HCT116 (cell line): ENCODE data around the gene QKI. TPM values are rescaled to one million over a fixed set of nuclear protein-coding genes. Genes with fewer than 3 reads are reported as not detected.

ENCODE experiments used
- ATAC-seq: fragments of 200-7000 bp; cut with Tn5 transposase; 2 replicates; pipeline ENCODE4 v1.9.1; 2020; ENCODE audit warnings: mild to moderate bottlenecking, moderate library complexity
- BruUV-seq: library from RNA; stranded (reverse); fragments of 400-500 nt; replicated peaks from 2 replicates; lab custom pipeline; 2021; lab: Mats Ljungman, UMichigan
- CTCF ChIA-PET: fragments of 300-600 bp; sonication (Branson Sonifier 250); formaldehyde crosslinking; loops from one replicate; lab custom pipeline; 2021; ENCODE audit warnings: antibody characterized with exemption; lab: Charles Lee
- POLR2A ChIA-PET: fragments of 300-600, 350-600 bp; sonication (Branson Sonifier 250); formaldehyde crosslinking; loops from one replicate; lab custom pipeline; 2021; ENCODE audit warnings: antibody characterized with exemption; lab: Charles Lee
- RAD21 ChIA-PET, 2 experiments: fragments of 300-600 bp; sonication (Branson Sonifier 250); formaldehyde crosslinking; loops; one replicate each; lab custom pipeline; 2023; ENCODE audit warnings: low total read pairs in 2 of 2; ENCODE audit not compliant: uncharacterized antibody in 2 of 2, unreplicated experiment in 2 of 2, low non-redundant PET in 1 of 2; lab: Charles Lee
- DNase-seq: peaks from one replicate; pipeline ENCODE4 v3.0.0-alpha.2; 2010; ENCODE audit warnings: low read depth, low spot score
- H2AFZ ChIP-seq: fragments of 200-600 bp; shearing (Covaris generic), sonication (generic); 2 replicates; pipeline ENCODE4 v1.6.1; 2017; ENCODE audit warnings: low read depth, mixed run types, mixed read lengths, antibody characterized with exemption, low read length; ENCODE audit not compliant: poor library complexity, severe bottlenecking
- H3K27ac ChIP-seq: 2 replicates; pipeline ENCODE4 v1.5.1; 2012; ENCODE audit warnings: low read depth, low read length
- H3K27me3 ChIP-seq: fragments of 200-600 bp; sonication (generic); 2 replicates; pipeline ENCODE4 v1.6.1; 2016; ENCODE audit warnings: mixed run types, low read length, mixed read lengths; ENCODE audit not compliant: insufficient read depth
- H3K36me3 ChIP-seq, 2 experiments: fragments of 200-500 bp in 1 of 2; fragments of 200-600 bp in 1 of 2; sonication (Bioruptor generic) in 1 of 2; sonication (generic) in 1 of 2; 2 replicates each; pipeline versions ENCODE4 v1.5.1 to v1.6.1; 2014 to 2016; ENCODE audit warnings: low read length in 2 of 2, inconsistent platforms in 1 of 2, mixed read lengths in 1 of 2, mixed run types in 1 of 2; ENCODE audit not compliant: insufficient read depth in 2 of 2, control insufficient read depth in 1 of 2
- H3K4me1 ChIP-seq, 2 experiments: fragments of 200-600 bp in 1 of 2; sonication (generic) in 1 of 2; 2 replicates each; pipeline versions ENCODE4 v1.5.1 to v1.6.1; 2012 to 2017; ENCODE audit warnings: low read length in 2 of 2, inconsistent platforms in 1 of 2, mild to moderate bottlenecking in 1 of 2, mixed read lengths in 1 of 2, mixed run types in 1 of 2, moderate library complexity in 1 of 2; ENCODE audit not compliant: insufficient read depth in 2 of 2, control insufficient read depth in 1 of 2
- H3K4me2 ChIP-seq: fragments of 200-600 bp; sonication (generic); 2 replicates; pipeline ENCODE4 v1.6.1; 2017; ENCODE audit warnings: mixed run types, low read length, mixed read lengths
- H3K4me3 ChIP-seq, 2 experiments: fragments of 200-600 bp in 1 of 2; sonication (generic) in 1 of 2; replicated peaks in 1 of 2; 2 replicates each; pipeline ENCODE4 v1.5.1; 2011 to 2016; ENCODE audit warnings: low read length in 2 of 2, control low read depth in 1 of 2, low read depth in 1 of 2, mild to moderate bottlenecking in 1 of 2, mixed read lengths in 1 of 2, mixed run types in 1 of 2
- H3K79me2 ChIP-seq: fragments of 200-600 bp; sonication (generic); 2 replicates; pipeline ENCODE4 v1.6.1; 2017; ENCODE audit warnings: mild to moderate bottlenecking, mixed run types, low read length, moderate library complexity, mixed read lengths; ENCODE audit not compliant: insufficient read depth
- H3K9ac ChIP-seq: fragments of 200-600 bp; sonication (generic); 2 replicates; pipeline ENCODE4 v1.6.1; 2016; ENCODE audit warnings: low read length, mixed read lengths
- H3K9me2 ChIP-seq: fragments of 200-600 bp; sonication (generic), shearing (Covaris generic); 2 replicates; pipeline ENCODE4 v1.6.1; 2017; ENCODE audit warnings: mixed run types, mild to moderate bottlenecking, moderate library complexity; ENCODE audit not compliant: insufficient read depth
- H3K9me3 ChIP-seq, 2 experiments: fragments of 200-500 bp in 1 of 2; fragments of 200-600 bp in 1 of 2; sonication (Bioruptor generic) in 1 of 2; sonication (generic) in 1 of 2; 2 replicates each; pipeline ENCODE4 v1.6.1; 2014 to 2017; ENCODE audit warnings: low read length in 2 of 2, mixed read lengths in 2 of 2, inconsistent platforms in 1 of 2, low read depth in 1 of 2, mild to moderate bottlenecking in 1 of 2, mixed run types in 1 of 2, moderate library complexity in 1 of 2; ENCODE audit not compliant: control insufficient read depth in 1 of 2, insufficient read depth in 1 of 2
- H4K20me1 ChIP-seq: fragments of 200-600 bp; sonication (generic), shearing (Covaris generic); 2 replicates; pipeline ENCODE4 v1.6.1; 2017; ENCODE audit warnings: mixed run types, mild to moderate bottlenecking, moderate library complexity; ENCODE audit not compliant: insufficient read depth
- ATF3 ChIP-seq: IDR thresholded peaks from 2 replicates; pipeline ENCODE4 v1.6.1; 2012
- CBX3 ChIP-seq: IDR thresholded peaks from 2 replicates; pipeline ENCODE4 v1.6.1; 2012; ENCODE audit warnings: low read depth
- EGR1 ChIP-seq: IDR thresholded peaks from 2 replicates; pipeline ENCODE4 v1.6.1; 2012; ENCODE audit warnings: low read depth
- EZH2 ChIP-seq: fragments of 200-600 bp; sonication (generic); IDR thresholded peaks from 2 replicates; pipeline ENCODE4 v1.6.1; 2017; ENCODE audit warnings: antibody characterized with exemption, mixed run types
- EZH2phosphoT487 ChIP-seq: fragments of 200-600 bp; IDR thresholded peaks from 2 replicates; pipeline ENCODE4 v1.6.1; 2018; ENCODE audit warnings: antibody characterized with exemption, borderline replicate concordance
- FOSL1 ChIP-seq: IDR thresholded peaks from 2 replicates; pipeline ENCODE4 v1.6.1; 2012; ENCODE audit warnings: low read depth
- JUND ChIP-seq: IDR thresholded peaks from 2 replicates; pipeline ENCODE4 v1.6.1; 2012
- MAX ChIP-seq: IDR thresholded peaks from 2 replicates; pipeline ENCODE4 v1.6.1; 2012
- POLR2A ChIP-seq: IDR thresholded peaks from 2 replicates; pipeline ENCODE4 v1.7.0; 2011; ENCODE audit warnings: borderline replicate concordance; ENCODE audit not compliant: insufficient read depth, insufficient read length; ENCODE audit errors: extremely low read depth
- POLR2AphosphoS5 ChIP-seq: IDR thresholded peaks from 2 replicates; pipeline ENCODE4 v1.6.1; 2011; ENCODE audit warnings: mild to moderate bottlenecking, low read depth, low read length, moderate library complexity
- RAD21 ChIP-seq: IDR thresholded peaks from 2 replicates; pipeline ENCODE4 v1.6.1; 2012; ENCODE audit warnings: low read depth, mild to moderate bottlenecking
- SIN3A ChIP-seq: IDR thresholded peaks from 2 replicates; pipeline ENCODE4 v1.6.1; 2012; ENCODE audit warnings: low read depth
- SRF ChIP-seq: IDR thresholded peaks from 2 replicates; pipeline ENCODE4 v1.6.1; 2012; ENCODE audit warnings: low read depth
- TCF7L2 ChIP-seq: IDR thresholded peaks from 2 replicates; pipeline ENCODE4 v1.7.0; 2011; ENCODE audit warnings: borderline replicate concordance, inconsistent platforms; ENCODE audit not compliant: insufficient read depth, insufficient read length; ENCODE audit errors: extremely low read depth
- YY1 ChIP-seq: IDR thresholded peaks from 2 replicates; pipeline ENCODE4 v1.6.1; 2011; ENCODE audit warnings: low read length, low read depth, moderate library complexity, mild to moderate bottlenecking; ENCODE audit not compliant: insufficient replicate concordance; ENCODE audit errors: extremely low read depth
- ZFX ChIP-seq: fragments of 450-650 bp; IDR thresholded peaks from 2 replicates; pipeline ENCODE4 v1.6.1; 2017
- intact Hi-C: fragments of 100-400 bp; cut with micrococcal nuclease; formaldehyde crosslinking; loops from 2 replicates; pipeline ENCODE4 v1.10.0; 2022
- total RNA-seq: library from RNA; stranded (reverse); gene quantifications from one replicate; pipeline ENCODE4 v1.2.1, GENCODE V29; 2021; ENCODE audit not compliant: unreplicated experiment
- TF ChIP-seq, protein P1 (sequence below): IDR thresholded peaks from 2 replicates; pipeline ENCODE4 v1.6.1; 2011; ENCODE audit warnings: mild to moderate bottlenecking, low read length, moderate library complexity; ENCODE audit not compliant: insufficient replicate concordance; ENCODE audit errors: extremely low read depth
- TF ChIP-seq, protein P2 (sequence below): IDR thresholded peaks from 2 replicates; pipeline ENCODE4 v1.6.1; 2012; ENCODE audit warnings: low read depth

Gene QKI
- total RNA-seq, 1 experiment from 2014 or later, result 35.3 TPM

DNA sequence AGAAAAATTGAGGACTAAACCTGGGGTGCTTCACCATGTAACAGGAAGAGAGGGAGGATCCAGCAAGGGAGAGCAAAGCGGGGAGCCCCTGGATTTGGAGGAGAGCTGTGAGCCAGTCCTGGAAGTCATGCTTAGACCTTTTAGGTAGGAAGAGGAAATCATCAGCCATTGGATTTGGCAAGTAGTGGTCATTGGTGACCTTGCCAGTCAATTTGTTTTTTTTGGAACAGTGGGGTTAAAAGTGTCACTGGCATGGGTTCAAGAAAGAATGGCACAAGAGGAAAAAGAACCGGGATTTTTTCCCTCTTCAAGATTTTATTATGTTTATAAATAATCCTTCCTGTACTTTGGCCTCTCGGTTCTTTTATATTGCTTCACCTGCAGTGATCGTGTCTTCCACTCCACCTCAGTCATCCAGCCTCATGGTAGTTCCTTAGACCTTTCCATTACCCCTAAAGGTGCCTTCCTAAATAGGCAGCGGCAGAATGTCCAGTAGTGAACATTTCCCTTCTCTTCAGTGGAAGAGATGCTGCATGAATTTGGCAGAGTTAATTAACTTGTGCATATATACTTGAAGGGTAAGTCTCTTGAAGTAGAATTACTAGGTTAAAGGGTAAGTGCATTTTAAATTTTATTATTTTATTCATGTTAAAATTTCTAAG, 124.7 kb downstream of the QKI start:
- RAD21 ChIA-PET, result no interaction called here
- no peak overlapping the region for H3K4me2 ChIP-seq
- no peak overlapping the region for H2AFZ ChIP-seq
- no peaks in the 10 kb centered on the region for H4K20me1 ChIP-seq
- DNase-seq (no peak), ATAC-seq (no peak)
- no TSS peak for BruUV-seq
- H3K27ac ChIP-seq, result no peak overlapping the region
- TF ChIP-seq YY1 (no peak), EGR1 (no peak), TCF7L2 (no peak), ZFX (no peak), RAD21 (no peak), EZH2 (no peak), POLR2A (no peak), POLR2AphosphoS5 (no peak), SRF (no peak), FOSL1 (no peak), ATF3 (no peak), MAX (no peak), SIN3A (no peak), JUND (no peak), CBX3 (no peak), EZH2phosphoT487 (no peak)
- TF ChIP-seq, protein P1, sequence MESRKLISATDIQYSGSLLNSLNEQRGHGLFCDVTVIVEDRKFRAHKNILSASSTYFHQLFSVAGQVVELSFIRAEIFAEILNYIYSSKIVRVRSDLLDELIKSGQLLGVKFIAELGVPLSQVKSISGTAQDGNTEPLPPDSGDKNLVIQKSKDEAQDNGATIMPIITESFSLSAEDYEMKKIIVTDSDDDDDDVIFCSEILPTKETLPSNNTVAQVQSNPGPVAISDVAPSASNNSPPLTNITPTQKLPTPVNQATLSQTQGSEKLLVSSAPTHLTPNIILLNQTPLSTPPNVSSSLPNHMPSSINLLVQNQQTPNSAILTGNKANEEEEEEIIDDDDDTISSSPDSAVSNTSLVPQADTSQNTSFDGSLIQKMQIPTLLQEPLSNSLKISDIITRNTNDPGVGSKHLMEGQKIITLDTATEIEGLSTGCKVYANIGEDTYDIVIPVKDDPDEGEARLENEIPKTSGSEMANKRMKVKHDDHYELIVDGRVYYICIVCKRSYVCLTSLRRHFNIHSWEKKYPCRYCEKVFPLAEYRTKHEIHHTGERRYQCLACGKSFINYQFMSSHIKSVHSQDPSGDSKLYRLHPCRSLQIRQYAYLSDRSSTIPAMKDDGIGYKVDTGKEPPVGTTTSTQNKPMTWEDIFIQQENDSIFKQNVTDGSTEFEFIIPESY, result no peak
- TF ChIP-seq, protein P2, sequence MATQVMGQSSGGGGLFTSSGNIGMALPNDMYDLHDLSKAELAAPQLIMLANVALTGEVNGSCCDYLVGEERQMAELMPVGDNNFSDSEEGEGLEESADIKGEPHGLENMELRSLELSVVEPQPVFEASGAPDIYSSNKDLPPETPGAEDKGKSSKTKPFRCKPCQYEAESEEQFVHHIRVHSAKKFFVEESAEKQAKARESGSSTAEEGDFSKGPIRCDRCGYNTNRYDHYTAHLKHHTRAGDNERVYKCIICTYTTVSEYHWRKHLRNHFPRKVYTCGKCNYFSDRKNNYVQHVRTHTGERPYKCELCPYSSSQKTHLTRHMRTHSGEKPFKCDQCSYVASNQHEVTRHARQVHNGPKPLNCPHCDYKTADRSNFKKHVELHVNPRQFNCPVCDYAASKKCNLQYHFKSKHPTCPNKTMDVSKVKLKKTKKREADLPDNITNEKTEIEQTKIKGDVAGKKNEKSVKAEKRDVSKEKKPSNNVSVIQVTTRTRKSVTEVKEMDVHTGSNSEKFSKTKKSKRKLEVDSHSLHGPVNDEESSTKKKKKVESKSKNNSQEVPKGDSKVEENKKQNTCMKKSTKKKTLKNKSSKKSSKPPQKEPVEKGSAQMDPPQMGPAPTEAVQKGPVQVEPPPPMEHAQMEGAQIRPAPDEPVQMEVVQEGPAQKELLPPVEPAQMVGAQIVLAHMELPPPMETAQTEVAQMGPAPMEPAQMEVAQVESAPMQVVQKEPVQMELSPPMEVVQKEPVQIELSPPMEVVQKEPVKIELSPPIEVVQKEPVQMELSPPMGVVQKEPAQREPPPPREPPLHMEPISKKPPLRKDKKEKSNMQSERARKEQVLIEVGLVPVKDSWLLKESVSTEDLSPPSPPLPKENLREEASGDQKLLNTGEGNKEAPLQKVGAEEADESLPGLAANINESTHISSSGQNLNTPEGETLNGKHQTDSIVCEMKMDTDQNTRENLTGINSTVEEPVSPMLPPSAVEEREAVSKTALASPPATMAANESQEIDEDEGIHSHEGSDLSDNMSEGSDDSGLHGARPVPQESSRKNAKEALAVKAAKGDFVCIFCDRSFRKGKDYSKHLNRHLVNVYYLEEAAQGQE, result no peak
- H3K4me1 ChIP-seq, result 0 out of 4 replicates have a peak, but pooled peaks cover 0 to 6% of the 10 kb centered on the region in 2 experiments
- CTCF ChIA-PET, result no interaction called here
- H3K27me3 ChIP-seq, result no peaks in the 10 kb centered on the region
- POLR2A ChIA-PET, result no interaction called here
- intact Hi-C loops, result no loop called here
- peaks cover 4% of the 10 kb centered on the region; the same call in 1 of the 2 replicates for H3K79me2 ChIP-seq
- H3K9me2 ChIP-seq, result no peaks in the 10 kb centered on the region
- H3K9me3 ChIP-seq, result no peaks in the 10 kb centered on the region
- no peaks in the 10 kb centered on the region for H3K36me3 ChIP-seq
- H3K9ac ChIP-seq, result no peak overlapping the region
- no peak overlapping the region for H3K4me3 ChIP-seq
